GM20431 (cell line): Measurements from ENCODE around the gene MYNN.

Experiments used
- in situ Hi-C: fragments of 300-500 bp; cut with MseI, MboI; formaldehyde crosslinking; loops from one replicate; pipeline ENCODE4 v1.15.0; 2020; ENCODE audit warnings: low sequenced_read_pairs; ENCODE audit not compliant: unreplicated experiment

The MYNN gene

GRCh38 chr3:169774186-169774585, 990 bp downstream of the MYNN start:
- in situ Hi-C loops: no loop called here

DNA sequence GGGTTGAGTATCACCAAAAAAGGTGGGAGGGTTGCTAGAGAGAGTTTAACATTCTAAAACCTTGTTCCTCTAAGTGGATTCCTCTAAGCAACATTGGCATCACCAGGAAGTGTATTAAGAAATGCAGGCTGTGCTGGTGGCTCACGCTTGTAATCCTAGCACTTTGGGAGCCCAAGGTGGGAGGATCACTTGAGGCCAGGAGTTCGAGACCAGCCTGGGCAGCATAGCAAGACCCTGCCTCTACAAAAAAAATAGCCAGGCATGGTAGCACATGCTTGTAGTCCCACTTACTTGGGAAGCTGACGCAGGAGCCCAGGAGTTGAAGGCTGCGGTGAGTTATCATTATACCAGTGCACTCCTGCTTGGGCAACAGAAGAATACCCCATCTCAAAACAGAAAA, 4.6 kb downstream of the MYNN start:
- in situ Hi-C loops: no loop called here

GRCh38 chr3:169780742-169781141, 7.5 kb downstream of the MYNN start:
- in situ Hi-C loops: no loop called here

DNA sequence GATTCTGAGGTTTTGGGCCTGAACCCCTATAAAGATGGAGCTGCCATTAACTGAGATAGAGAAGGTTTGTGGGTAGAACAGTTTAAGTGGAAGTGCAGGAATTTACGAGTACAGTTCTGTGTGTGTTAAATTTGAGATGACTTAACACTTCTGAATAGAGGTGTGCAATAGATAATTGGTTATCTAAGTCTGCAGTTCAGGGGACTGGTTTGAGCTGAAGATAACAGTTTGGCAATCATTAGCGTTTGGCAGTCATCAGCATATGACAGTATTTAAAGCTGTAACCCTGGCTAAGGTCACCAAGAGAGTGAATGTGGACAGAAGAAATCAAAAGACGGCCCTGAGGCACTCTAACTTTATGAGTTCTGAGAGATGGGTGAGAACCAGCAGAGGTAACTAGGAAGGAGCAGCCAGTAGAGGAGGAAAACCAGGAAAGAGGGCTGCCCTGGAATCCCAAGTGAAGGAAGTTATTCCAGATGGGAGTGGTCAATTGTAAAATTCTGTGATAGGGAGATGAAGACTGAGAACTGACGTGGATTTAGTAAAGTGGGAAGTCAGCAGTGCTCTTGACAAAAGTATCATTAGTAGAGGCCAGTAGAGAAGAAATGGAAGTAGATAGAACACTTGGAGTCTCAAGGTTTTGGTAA, 8.1 kb downstream of the MYNN start:
- in situ Hi-C loops: no loop called here

GRCh38 chr3:169787120-169787519, 13.9 kb downstream of the MYNN start:
- in situ Hi-C loops: no loop called here

GRCh38 chr3:169787791-169788190, 14.6 kb downstream of the MYNN start:
- in situ Hi-C loops: no loop called here

GRCh38 chr3:169790219-169790618, 17.0 kb downstream of the MYNN start:
- in situ Hi-C loops: no loop called here

DNA sequence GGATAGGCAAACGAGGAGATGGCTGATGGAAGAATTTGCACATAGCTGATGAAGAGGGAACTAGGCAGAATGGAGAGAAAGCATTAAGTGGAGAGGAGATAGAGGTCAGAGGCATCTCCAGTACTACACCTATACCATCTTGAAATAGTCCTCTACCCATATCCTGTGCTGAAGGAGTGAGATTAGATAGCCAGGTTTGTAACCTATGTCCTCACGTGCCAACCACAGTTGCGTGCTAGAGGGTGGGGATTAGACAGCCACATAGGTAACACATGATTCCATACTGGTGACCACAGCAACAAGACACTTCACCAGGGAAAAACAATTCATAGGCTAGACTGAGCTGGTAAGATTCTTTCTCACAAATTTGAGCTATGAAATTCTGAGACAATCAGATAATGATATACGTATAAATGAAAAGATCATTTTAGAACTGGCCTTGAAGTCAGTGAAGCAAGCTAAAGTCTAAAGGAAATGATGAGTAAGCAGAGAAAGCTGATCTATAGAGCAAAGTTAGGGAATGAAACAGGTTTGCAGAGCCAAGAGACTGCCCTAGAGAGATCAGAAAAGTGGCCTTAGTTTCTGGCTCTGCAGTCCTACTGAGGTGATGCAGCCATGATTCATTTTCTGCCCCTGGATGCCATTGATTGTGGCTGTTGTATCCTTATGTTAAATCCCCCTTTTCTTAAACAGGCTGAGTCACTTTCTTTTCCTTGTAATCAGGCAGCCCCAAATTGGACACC, 17.7 kb downstream of the MYNN start:
- in situ Hi-C loops: no loop called here

DNA sequence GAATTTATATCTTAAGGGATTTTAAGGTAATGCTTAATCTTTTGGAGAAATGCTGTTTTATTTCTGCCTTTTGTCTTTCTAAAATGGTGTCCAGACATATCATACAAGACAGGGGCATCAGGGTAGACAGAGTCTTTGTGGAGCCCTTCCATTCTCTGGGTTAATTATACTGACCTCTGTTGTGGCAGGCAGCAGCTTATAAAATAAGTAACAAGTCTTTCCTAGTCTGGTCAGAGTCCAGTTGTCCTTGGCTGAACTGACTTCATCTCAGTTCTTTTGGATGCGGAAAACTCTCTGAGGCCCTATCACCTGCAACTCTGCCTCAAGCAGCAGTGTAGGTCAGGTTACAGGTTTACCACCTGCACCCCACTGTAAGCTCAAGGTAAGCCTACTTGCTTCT, 19.2 kb downstream of the MYNN start:
- in situ Hi-C loops: no loop called here

GRCh38 chr3:169804681-169805080, 31.5 kb downstream of the MYNN start:
- in situ Hi-C loops: no loop called here

DNA sequence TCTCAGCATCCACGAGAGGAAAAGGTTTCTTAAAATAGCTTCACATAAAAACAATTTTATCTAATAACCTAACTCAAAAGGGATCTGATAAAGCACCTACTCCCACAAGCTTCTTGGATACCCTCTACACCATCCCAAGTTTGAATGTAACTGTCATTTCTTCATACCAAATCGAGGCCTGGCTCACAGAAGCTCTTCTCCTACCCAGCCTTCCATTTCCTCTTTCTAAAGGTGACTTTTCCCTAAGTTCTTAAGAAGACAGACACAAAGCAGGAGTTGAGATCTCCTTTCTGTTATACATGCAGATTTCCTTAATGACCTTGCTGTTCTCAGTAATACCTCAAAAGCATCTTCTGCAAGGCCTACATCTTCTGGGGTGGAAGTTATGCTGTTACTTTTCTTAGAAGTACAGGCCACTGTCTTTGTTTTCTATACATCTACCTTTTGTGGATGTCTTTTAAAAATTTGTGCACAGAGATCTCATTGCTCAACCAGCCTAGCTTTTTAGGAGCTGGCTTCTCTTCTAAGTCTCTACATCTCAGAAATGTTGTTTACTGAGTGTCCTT, 36.1 kb downstream of the MYNN start:
- in situ Hi-C loops: no loop called here

- in situ Hi-C loops: no loop called here
Observed at GRCh38 chr3:169811631-169812331, 38.6 kb downstream of the MYNN start.

GRCh38 chr3:169812332-169813235, 39.4 kb downstream of the MYNN start, which contains the start of the genes LRRC34 and LRRIQ4:
Gene LRRC34, minus strand, starts transcription at chr3:169812904. Its CDS starts 356 bp downstream, at chr3:169812548.
Gene LRRIQ4, plus strand, starts transcription at chr3:169812870. Its CDS starts 9,052 bp downstream, at chr3:169821922.
- in situ Hi-C loops: no loop called here

- in situ Hi-C loops: no loop called here
Observed at GRCh38 chr3:169813278-169813677, 40.1 kb downstream of the MYNN start.

GRCh38 chr3:169813757-169814517, 40.7 kb downstream of the MYNN start:
- in situ Hi-C loops: no loop called here

- in situ Hi-C loops: no loop called here
Observed at GRCh38 chr3:169815590-169816150, 42.5 kb downstream of the MYNN start.

GRCh38 chr3:169818316-169818715, 45.1 kb downstream of the MYNN start:
- in situ Hi-C loops: no loop called here

DNA sequence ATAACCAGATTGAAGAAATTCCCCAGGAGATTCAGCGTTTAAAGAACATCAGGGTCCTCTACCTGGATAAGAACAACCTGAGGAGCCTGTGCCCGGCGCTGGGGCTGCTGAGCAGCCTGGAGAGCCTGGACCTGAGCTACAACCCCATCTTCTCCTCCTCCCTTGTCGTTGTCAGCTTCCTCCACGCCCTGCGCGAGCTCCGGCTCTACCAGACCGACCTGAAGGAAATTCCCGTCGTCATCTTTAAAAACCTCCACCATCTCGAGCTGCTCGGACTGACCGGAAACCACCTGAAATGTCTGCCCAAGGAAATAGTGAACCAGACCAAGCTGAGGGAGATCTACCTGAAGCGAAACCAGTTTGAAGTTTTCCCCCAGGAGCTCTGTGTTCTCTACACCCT, 48.9 kb downstream of the MYNN start:
- in situ Hi-C loops: no loop called here

- in situ Hi-C loops: no loop called here
Observed at GRCh38 chr3:169822540-169822939, 49.3 kb downstream of the MYNN start.
